ENCODE measurements around the gene HACE1.
A peak's percentile ranks its signal among the peaks of the same experiment; 100 is the strongest.
"Not testable (repeated sequence)": the region's sequence is repeated elsewhere in the genome, so short reads cannot be mapped to it uniquely, and the experiment has no call there.

HACE1 gene

DNA sequence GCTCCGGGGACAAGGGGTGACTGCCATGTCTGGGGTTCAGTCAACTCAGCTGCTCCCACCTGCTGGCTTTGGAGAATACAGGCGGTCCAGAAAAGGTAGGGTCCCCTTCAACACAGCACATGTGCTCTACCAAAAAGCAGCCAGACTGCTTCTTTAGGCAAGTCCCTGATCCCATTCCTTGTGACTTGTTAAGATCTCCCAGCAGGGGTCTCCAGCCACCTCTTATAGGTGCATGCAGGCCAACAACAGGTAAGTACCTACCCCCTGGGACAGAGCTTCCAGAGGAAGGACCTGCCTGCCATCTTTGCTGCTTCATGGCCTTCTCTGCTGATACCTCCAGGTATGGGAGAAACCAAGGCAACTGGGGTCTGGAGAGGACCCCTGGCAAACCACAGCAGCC, 106.5 kb downstream of the HACE1 start:
- intact Hi-C loops (cut with DNase I): no loop called here

DNA sequence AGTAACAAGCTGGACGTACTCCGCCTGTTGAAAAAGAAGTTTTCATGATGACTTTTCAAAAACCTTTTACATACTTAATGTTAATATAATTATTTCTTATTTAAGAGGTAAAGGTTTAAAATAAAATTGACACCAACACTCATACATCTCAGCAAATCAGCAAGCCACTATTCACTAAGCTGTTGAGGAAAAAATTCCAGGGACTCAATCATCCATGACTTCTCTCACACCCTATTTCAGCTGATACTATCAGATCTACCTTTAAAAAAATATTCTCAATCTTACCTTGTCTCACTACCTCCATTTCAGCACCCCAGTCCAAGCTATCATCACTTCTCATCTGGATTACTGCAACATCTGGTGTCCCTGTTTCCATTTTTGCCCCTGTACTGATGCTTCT, 109.3 kb downstream of the HACE1 start:
- DNase-seq: no peak
- intact Hi-C loops (cut with DNase I): no loop called here

More for the DNA sequence above, 106.5 kb downstream of the HACE1 start:
- no peak for DNase-seq

GRCh38 chr6:104739124-104739523, 120.6 kb downstream of the HACE1 start:
- intact Hi-C loops (cut with DNase I); DNase-seq: not testable (repeated sequence)

GRCh38 chr6:104737567-104737966, 122.2 kb downstream of the HACE1 start:
- DNase-seq; intact Hi-C loops (cut with DNase I): not testable (repeated sequence)

- DNase-seq: no peak
- intact Hi-C loops (cut with DNase I): no loop called here
Measured at GRCh38 chr6:104736545-104736944, 123.2 kb downstream of the HACE1 start.

- intact Hi-C loops (cut with DNase I): no loop called here
- no peak for DNase-seq
Measured at GRCh38 chr6:104730450-104730849, 129.3 kb downstream of the HACE1 start.

- no peak for DNase-seq
- intact Hi-C loops (cut with DNase I): no loop called here
Measured at GRCh38 chr6:104729433-104729832, 130.3 kb downstream of the HACE1 start.

DNA sequence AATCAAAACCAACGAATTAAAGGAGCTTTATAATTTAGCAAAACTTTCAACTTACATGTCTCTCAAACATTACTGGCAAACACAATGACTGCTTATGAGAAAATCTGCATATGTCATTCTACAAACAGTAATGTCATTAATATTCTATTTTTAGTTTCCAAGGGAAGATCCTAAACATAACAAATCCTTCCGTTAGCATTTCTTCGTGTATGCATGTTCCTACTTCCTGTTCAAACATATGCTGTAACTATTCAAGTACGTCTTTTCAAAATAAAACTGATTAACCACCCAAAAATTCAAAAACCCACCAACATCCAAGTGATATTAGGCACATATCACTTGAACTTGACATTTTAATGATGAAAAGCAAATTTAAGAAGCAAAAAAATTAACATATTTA, 131.3 kb downstream of the HACE1 start:
- DNase-seq: no peak
- intact Hi-C loops (cut with DNase I): no loop called here

DNA sequence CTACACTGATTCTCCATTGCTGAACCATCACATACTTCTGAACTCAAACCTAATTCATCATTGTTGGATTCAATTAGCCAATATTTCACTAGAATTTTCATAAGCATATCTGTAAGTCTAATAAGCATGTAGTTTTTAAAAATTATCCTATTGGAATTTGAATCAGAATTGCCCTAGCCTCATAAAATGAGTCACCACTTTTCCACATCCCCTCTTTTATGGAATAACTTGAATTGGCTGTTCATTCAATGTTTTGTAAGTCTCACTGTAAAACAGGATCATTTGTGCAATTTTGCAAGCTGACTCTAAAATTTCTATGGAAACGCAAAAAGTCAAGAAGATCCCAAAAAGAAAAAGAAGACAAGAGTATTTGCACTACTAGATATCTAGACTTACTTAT, 141.0 kb downstream of the HACE1 start:
- intact Hi-C loops (cut with DNase I): no loop called here

GRCh38 chr6:104716858-104717257, 142.9 kb downstream of the HACE1 start:
- intact Hi-C loops (cut with DNase I): no loop called here
- DNase-seq: no peak

More for the DNA sequence above, 141.0 kb downstream of the HACE1 start:
- no peak for DNase-seq

DNA sequence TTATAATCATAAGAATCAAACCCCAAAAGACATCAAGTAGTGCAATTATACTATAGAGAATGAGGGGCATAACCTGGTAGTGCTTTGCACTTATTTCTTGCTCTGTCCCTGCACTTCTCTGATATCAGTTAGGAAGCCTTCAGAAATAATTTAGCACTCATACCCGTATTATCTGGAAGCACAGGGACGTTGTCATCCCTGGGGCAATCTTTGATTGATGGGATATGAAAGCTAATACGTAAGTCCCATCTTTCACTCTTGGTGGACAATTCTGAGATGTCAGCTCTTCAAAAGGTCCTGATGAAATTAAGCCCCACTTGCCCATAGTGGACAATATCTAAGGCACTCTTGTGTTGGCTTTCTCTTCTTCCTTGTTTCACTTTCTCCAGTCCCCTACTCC, 144.9 kb downstream of the HACE1 start:
- no peak for DNase-seq
- intact Hi-C loops (cut with DNase I): no loop called here

DNA sequence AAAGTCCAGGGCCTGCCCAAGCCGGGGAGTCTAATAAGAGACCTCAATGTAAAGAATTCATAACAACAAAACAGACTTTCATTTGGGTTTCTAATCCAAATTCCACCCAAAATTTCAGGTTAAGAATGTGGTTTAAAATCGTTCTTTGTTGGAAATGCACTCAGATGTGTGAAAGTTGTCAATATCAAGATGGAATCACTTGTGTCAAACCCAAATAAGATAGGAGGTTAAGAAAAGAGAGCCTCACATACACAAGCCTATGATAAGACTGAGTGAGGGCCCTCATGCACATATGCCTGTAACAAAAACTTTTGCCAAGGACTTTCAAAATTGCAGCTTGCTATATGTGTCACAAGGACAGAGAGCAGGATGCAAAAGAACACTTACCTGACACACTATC, 145.7 kb downstream of the HACE1 start:
- DNase-seq: no peak
- intact Hi-C loops (cut with DNase I): no loop called here

DNA sequence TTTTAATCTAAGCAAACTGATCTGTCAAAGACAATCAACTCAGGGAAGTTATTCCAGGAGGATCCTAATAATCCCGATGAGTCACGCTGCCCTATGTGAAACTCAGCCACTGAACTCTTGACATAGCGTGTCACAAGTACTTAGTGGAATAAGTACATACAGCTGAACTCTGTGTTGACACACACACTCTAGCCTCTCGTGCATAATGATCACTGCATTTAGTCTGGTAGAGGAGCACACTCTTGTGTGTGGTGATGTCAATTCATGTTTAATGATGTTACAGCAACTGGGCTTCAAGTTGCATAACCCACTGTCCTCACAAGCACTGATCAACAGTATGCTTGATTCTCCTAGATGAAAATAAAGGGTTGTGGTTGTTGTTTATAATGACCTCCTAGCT, 148.3 kb downstream of the HACE1 start:
- intact Hi-C loops (cut with DNase I): no loop called here
- peak in 14 of 42 donors; percentile 7 to 71 (median 36) for DNase-seq

DNA sequence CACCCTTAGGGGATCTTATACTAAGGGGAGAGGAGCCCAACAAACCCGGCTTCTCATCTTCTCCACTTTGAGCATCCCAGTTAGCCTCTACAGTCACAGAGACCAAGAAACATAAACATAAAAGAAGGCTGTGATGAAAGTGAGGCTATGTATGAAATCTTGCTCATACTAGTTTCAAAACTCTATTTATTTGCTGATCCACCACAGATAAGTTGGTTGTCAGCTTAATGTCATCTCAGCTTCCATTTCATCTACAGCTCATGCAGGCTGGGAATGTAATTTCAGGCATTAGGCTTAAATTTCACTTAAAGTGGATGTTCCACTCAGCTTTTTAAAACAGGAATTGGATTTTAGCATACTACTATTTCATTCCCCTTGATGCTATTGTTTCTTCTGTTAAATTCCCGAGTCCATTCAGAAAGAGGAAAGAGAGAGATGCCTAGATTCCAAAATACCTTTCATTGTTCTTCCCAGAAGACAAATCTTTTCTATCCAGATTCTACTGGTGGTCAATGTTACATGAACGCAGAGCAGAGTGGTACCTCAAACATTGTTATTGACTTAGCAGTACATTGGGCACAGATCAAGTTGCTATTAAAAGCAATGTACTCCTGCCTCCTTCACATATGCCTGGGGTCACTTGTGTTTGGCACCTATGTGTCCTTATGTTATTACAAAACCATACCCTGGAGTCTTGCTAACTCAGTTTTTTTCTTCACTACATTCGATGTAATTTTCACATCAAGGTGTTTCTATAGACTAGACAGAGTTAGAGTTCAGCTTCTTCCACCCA, 149.0 kb downstream of the HACE1 start:
- no peak for DNase-seq
- intact Hi-C loops (cut with DNase I): no loop called here

DNA sequence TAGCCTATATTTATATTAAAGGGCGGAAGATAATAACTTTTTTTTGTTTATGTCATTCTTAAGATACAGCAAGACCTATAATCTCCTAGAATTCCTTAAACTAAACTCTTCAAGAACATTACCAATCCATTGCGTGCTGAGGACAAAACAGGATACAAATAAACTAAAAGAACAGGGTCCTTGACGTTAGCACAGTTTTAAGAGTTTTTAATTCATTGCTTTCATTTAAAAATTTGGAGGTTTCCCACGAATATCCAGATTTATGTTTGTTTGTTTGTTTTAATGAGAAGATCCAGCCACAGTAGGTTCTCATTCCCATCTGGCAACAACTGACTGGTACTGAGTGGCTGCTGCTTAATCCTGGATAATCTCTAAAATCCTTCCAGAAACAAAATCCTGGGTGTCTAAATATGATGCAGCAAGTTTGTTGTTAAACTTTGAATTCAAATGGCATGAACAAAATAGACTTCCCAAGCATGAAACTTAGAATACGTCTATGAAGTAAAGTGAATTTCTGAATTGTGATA, 153.7 kb downstream of the HACE1 start:
- intact Hi-C loops (cut with DNase I): no loop called here
- no peak for DNase-seq

DNA sequence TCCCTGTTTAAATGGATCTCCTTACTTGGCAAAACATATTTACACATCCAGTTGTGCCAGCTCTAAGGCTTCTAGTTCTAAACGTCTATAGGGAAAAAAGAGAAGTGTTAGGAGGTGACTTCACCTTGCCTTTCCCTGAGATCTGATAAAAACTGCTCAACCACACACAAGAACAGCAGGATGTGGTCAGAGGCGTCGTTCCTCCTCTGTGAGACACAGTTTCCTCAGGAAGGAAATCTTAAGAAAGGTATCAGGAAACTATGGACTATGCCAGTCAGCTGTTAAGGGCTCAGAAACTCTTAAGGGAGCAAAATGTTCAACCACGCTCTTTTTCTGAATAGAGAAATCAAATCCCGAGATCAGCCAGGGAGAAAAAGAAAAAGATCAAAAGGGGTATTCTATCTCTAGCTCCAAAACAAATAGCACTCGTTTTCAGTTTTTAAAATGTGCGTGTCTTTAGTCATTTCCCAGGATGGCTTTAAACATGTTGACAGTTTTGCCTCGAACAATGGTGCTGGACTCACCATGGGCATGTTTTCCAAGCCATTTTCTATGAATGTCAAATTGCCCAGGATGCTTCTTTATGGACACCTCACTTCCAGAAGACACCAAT, 154.5 kb downstream of the HACE1 start:
- peak in 9 of 42 donors; percentile 9 to 45 (median 20) for DNase-seq
- intact Hi-C loops (cut with DNase I): no loop called here

DNA sequence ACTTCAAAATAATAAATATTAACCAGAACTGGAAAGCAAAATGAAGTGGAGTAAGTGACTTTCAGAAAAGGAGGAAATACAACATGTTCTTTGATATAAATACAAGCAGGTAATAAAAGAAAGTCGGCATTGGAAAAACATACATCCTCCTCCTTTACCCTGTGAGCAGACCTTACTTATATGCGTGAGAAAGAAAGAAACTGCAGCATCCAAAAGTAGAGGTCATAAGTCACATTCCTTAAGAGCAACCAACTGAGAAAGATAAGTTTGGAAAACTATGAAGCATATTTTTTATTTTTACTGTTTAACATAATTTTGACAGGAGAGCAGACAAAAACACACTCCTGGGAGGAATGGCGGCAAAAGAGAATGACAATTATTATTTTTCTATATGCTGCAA, 155.5 kb downstream of the HACE1 start:
- no peak for DNase-seq
- intact Hi-C loops (cut with DNase I): no loop called here

- intact Hi-C loops (cut with DNase I): no loop called here
- no peak for DNase-seq
Measured at GRCh38 chr6:104702126-104702841, 157.4 kb downstream of the HACE1 start.

DNA sequence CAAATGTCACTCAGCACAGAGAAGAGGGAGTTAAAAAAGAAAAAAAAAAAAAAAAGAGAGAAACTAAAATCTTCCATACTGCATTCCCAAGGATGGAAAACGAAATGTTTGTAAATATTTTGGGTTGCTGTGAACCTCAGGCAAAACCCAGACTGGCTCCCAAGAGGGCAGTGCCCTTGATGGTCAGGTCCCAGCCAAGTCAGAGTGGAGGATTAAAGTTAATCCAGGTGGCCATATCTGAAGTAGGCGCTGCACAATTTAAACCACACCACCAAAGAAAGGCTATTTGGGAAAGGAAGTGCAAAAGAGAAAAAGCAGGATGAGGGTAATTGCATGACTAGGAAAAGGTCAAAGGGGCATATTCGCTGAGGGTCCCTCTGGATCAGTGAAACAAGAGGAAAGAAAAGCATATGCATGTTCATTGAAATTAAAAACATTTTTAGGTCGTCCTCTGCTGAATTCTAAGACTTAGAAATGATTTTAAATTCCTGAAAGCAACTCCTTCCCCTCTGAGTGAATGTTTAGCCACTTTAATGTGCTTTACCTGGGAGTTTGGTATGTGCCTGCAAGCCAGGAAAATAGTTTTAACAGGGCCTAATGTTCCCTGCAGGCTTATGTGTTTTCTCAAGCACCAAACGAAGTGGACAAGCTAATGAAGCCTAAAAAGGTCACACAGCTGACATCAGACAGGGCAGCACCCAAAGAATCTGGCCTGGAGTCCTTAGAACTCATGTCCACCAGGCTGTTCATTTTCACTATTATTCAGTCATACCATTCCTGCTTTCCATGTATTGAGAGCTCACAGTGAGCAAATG, 159.1 kb downstream of the HACE1 start:
- no peak for DNase-seq
- intact Hi-C loops (cut with DNase I): no loop called here
